ENCODE data around the gene CTBP1.

The CTBP1 gene

GRCh38 chr4:1221155-1221870 lies 27.6 kb downstream of the CTBP1 start:
- DNase-seq: no peak

GRCh38 chr4:1220566-1220965 lies 28.4 kb downstream of the CTBP1 start:
- DNase-seq: no peak

GRCh38 chr4:1219566-1219950 lies 29.4 kb downstream of the CTBP1 start:
- no peak for DNase-seq

GRCh38 chr4:1218634-1219565 lies 30.0 kb downstream of the CTBP1 start:
- DNase-seq: no peak

GRCh38 chr4:1217366-1217765 lies 31.6 kb downstream of the CTBP1 start:
- no peak for DNase-seq

- DNase-seq: no peak
These were observed 32.0 kb downstream of the CTBP1 start for GRCh38 chr4:1216869-1217294.

GRCh38 chr4:1216076-1216614 lies 32.8 kb downstream of the CTBP1 start:
- no peak for DNase-seq

- DNase-seq: no peak
These were observed 33.5 kb downstream of the CTBP1 start for GRCh38 chr4:1215141-1216075.

- DNase-seq: no peak
These were observed 34.5 kb downstream of the CTBP1 start for GRCh38 chr4:1214101-1215095.

GRCh38 chr4:1213336-1213995 lies 35.5 kb downstream of the CTBP1 start:
- DNase-seq: no peak

GRCh38 chr4:1212546-1213335 lies 36.2 kb downstream of the CTBP1 start:
- no peak for DNase-seq

- DNase-seq: no peak
These were observed 36.9 kb downstream of the CTBP1 start for GRCh38 chr4:1211891-1212545.

- DNase-seq: no peak
These were observed 37.6 kb downstream of the CTBP1 start for GRCh38 chr4:1211371-1211770.

GRCh38 chr4:1210971-1211370 lies 38.0 kb downstream of the CTBP1 start:
- no peak for DNase-seq

- no peak for DNase-seq
These were observed 38.6 kb downstream of the CTBP1 start for GRCh38 chr4:1210241-1210841.

GRCh38 chr4:1209821-1210220 lies 39.1 kb downstream of the CTBP1 start:
- peak; percentile 64 for DNase-seq

GRCh38 chr4:1208970-1209704 lies 39.8 kb downstream of the CTBP1 start:
- DNase-seq: no peak

- no peak for DNase-seq
These were observed 40.5 kb downstream of the CTBP1 start for GRCh38 chr4:1208266-1208961.
